Cardiac muscle cell (in vitro differentiated cells and primary cell): ENCODE results near the gene C2CD3. TPM values are rescaled to one million over a fixed set of nuclear protein-coding genes. Genes with fewer than 3 reads are reported as not detected.
"Not testable (repeated sequence)": the region's sequence is repeated elsewhere in the genome, so short reads cannot be mapped to it uniquely, and the experiment has no call there.

Experiments
- DNase-seq, 2 donors: peaks; one replicate each; pipeline versions ENCODE4 v3.0.0 to v3.0.0-alpha.2; 2010 to 2017; ENCODE audit warnings: low read depth in 1 of 2, low spot score in 1 of 2
- H3K27ac ChIP-seq: fragments of 200-600 bp; sonication (generic); 2 replicates; pipeline ENCODE4 v1.5.1; 2016
- H3K27me3 ChIP-seq: fragments of 200-600 bp; sonication (generic); 2 replicates; pipeline ENCODE4 v1.6.0; 2016; ENCODE audit warnings: control low read depth
- H3K36me3 ChIP-seq: fragments of 200-600 bp; sonication (generic); 2 replicates; pipeline ENCODE4 v1.5.1; 2016; ENCODE audit warnings: control low read depth
- H3K4me1 ChIP-seq: fragments of 200-600 bp; sonication (generic); 2 replicates; pipeline ENCODE4 v1.8.1; 2017; ENCODE audit warnings: low read depth, mild to moderate bottlenecking, mixed run types
- H3K4me3 ChIP-seq: fragments of 200-600 bp; sonication (generic); 2 replicates; pipeline ENCODE4 v1.5.1; 2016; ENCODE audit warnings: mild to moderate bottlenecking
- H3K9me3 ChIP-seq: fragments of 200-600 bp; sonication (generic); 2 replicates; pipeline ENCODE4 v1.5.1; 2017; ENCODE audit warnings: low read depth, mild to moderate bottlenecking, control low read depth
- CTCF ChIP-seq: IDR thresholded peaks from 2 replicates; pipeline ENCODE4 v1.5.1; 2012; ENCODE audit warnings: low read depth, mild to moderate bottlenecking, low read length
- polyA plus RNA-seq: library from polyadenylated mRNA; unstranded; fragments of >200 nt; fragmentation: Nextera tagmentation; extraction: Ambion mirVana; gene quantifications from 2 replicates; pipeline ENCODE4 v1.2.1, GENCODE V29; 2016
- total RNA-seq: library from RNA; depleted of rRNA; stranded (reverse); fragments of >200 nt; gene quantifications from 2 replicates; pipeline ENCODE4 v1.2.3, GENCODE V29; 2016

Gene C2CD3
- total and polyA plus RNA-seq, 2 experiments from 2014 or later: 10.2 to 13.3 TPM

GRCh38 chr11:74147199-74147929 lies 23.4 kb downstream of the C2CD3 start:
- H3K4me1 ChIP-seq: no peaks in the 10 kb centered on the region

GRCh38 chr11:74144592-74144991 lies 26.2 kb downstream of the C2CD3 start:
- Histone ChIP-seq H3K36me3 (no peaks in the 10 kb centered on the region), H3K27ac (no peak overlapping the region), H3K4me3 (no peak overlapping the region), H3K4me1 (peaks cover under 1% of the 10 kb centered on the region), H3K9me3 (no peaks in the 10 kb centered on the region), H3K27me3 (no peaks in the 10 kb centered on the region)
- DNase-seq: no peak
- no peak for TF ChIP-seq CTCF

More at GRCh38 chr11:74147199-74147929, 23.4 kb downstream of the C2CD3 start:
- DNase-seq: peak in 1 of 2 donors; percentile 21
- Histone ChIP-seq H3K36me3 (no peaks in the 10 kb centered on the region), H3K27me3 (no peaks in the 10 kb centered on the region), H3K27ac (no peak overlapping the region), H3K4me3 (no peak overlapping the region), H3K9me3 (no peaks in the 10 kb centered on the region)
- TF ChIP-seq CTCF: no peak

GRCh38 chr11:74142624-74143023 lies 28.2 kb downstream of the C2CD3 start:
- no peak for TF ChIP-seq CTCF
- Histone ChIP-seq H3K4me3 (no peak overlapping the region), H3K36me3 (no peaks in the 10 kb centered on the region), H3K27me3 (no peaks in the 10 kb centered on the region), H3K9me3 (no peaks in the 10 kb centered on the region), H3K4me1 (peaks cover 19% of the 10 kb centered on the region), H3K27ac (no peak overlapping the region)
- DNase-seq: no peak

GRCh38 chr11:74141908-74142307 lies 28.9 kb downstream of the C2CD3 start:
- DNase-seq: no peak

GRCh38 chr11:74141241-74141695 lies 29.5 kb downstream of the C2CD3 start:
- H3K9me3 ChIP-seq: no peaks in the 10 kb centered on the region
- H3K27ac ChIP-seq: no peak overlapping the region
- H3K4me3 ChIP-seq: no peak overlapping the region
- H3K4me1 ChIP-seq: peaks cover 19% of the 10 kb centered on the region
- DNase-seq: no peak
- no peak for TF ChIP-seq CTCF
- no peaks in the 10 kb centered on the region for H3K27me3 ChIP-seq
- peaks cover 2% of the 10 kb centered on the region for H3K36me3 ChIP-seq

More at GRCh38 chr11:74141908-74142307, 28.9 kb downstream of the C2CD3 start:
- Histone ChIP-seq H3K9me3 (no peaks in the 10 kb centered on the region), H3K36me3 (no peaks in the 10 kb centered on the region), H3K27ac (no peak overlapping the region), H3K4me3 (no peak overlapping the region), H3K27me3 (no peaks in the 10 kb centered on the region), H3K4me1 (peaks cover 19% of the 10 kb centered on the region)
- TF ChIP-seq CTCF: no peak

GRCh38 chr11:74139919-74140431 lies 30.8 kb downstream of the C2CD3 start:
- not testable (repeated sequence) for DNase-seq, H3K36me3 ChIP-seq, H3K27me3 ChIP-seq, H3K9me3 ChIP-seq, H3K4me3 ChIP-seq
- peaks cover 19% of the 10 kb centered on the region for H3K4me1 ChIP-seq
- peak overlapping the region; percentile 96 for H3K27ac ChIP-seq
